GM19395 (cell line): Measurements from ENCODE around the gene FOXK1.

Source experiments
- ATAC-seq: cut with Tn5 transposase; IDR thresholded peaks from one replicate; pipeline ENCODE4 v1.9.1; 2021; ENCODE audit warnings: mild to moderate bottlenecking, moderate library complexity; ENCODE audit not compliant: unreplicated experiment

Gene FOXK1

GRCh38 chr7:4763091-4763793 is 81.1 kb downstream of the FOXK1 start:
- no peak for ATAC-seq

- ATAC-seq: no peak
Observed at GRCh38 chr7:4763794-4764185, 81.7 kb downstream of the FOXK1 start.

- ATAC-seq: no peak
Observed at GRCh38 chr7:4764402-4765007, 82.4 kb downstream of the FOXK1 start.

GRCh38 chr7:4765776-4766490 is 83.8 kb downstream of the FOXK1 start:
- ATAC-seq: no peak

GRCh38 chr7:4766666-4767519 is 84.8 kb downstream of the FOXK1 start:
- ATAC-seq: no peak

- no peak for ATAC-seq
Observed at GRCh38 chr7:4768597-4769569, 86.8 kb downstream of the FOXK1 start.

- no peak for ATAC-seq
Observed at GRCh38 chr7:4769761-4770160, 87.7 kb downstream of the FOXK1 start.

- ATAC-seq: no peak
Observed at GRCh38 chr7:4770886-4771285, 88.8 kb downstream of the FOXK1 start.

- ATAC-seq: no peak
Observed at GRCh38 chr7:4771737-4772136, 89.6 kb downstream of the FOXK1 start.

GRCh38 chr7:4772306-4772705 is 90.2 kb downstream of the FOXK1 start:
- no peak for ATAC-seq

GRCh38 chr7:4774007-4774406 is 91.9 kb downstream of the FOXK1 start:
- ATAC-seq: no peak

- ATAC-seq: peak; percentile 26
Observed at GRCh38 chr7:4774658-4775249, 92.7 kb downstream of the FOXK1 start.

GRCh38 chr7:4775250-4775847 is 93.3 kb downstream of the FOXK1 start, which contains the start of gene AP5Z1:
Gene AP5Z1 (plus strand): TSS chr7:4775623. CDS start chr7:4775716, 93 bp downstream.
- peak; percentile 92 for ATAC-seq

GRCh38 chr7:4775848-4776623 is 93.9 kb downstream of the FOXK1 start:
- ATAC-seq: peak; percentile 40

GRCh38 chr7:4779118-4779517 is 97.0 kb downstream of the FOXK1 start:
- ATAC-seq: no peak

GRCh38 chr7:4781366-4782069 is 99.4 kb downstream of the FOXK1 start:
- no peak for ATAC-seq

GRCh38 chr7:4782333-4783291 is 100.5 kb downstream of the FOXK1 start:
- no peak for ATAC-seq
